Large intestine (tissue), 3 donors: Measurements from ENCODE around the gene OPN1MW3. TPM values are rescaled to one million over a fixed set of nuclear protein-coding genes. Genes with fewer than 3 reads are reported as not detected.

Experiments
- DNase-seq, 2 donors: peaks; one replicate each; pipeline versions ENCODE4 v3.0.0 to v3.0.0-alpha.2; 2013
- H3K27ac ChIP-seq: one replicate; pipeline ENCODE4 v1.5.1; 2013; ENCODE audit warnings: low read length
- H3K27me3 ChIP-seq: 2 replicates; pipeline ENCODE4 v1.6.1; 2013; ENCODE audit warnings: low read length; ENCODE audit not compliant: control insufficient read depth, insufficient read depth
- H3K36me3 ChIP-seq: 2 replicates; pipeline ENCODE4 v1.6.1; 2013; ENCODE audit warnings: low read length; ENCODE audit not compliant: control insufficient read depth, insufficient read depth
- H3K4me1 ChIP-seq: one replicate; pipeline ENCODE4 v1.6.1; 2013; ENCODE audit warnings: low read length; ENCODE audit not compliant: control insufficient read depth, insufficient read depth
- H3K4me3 ChIP-seq: one replicate; pipeline ENCODE4 v1.5.1; 2013; ENCODE audit warnings: low read length
- H3K9me3 ChIP-seq: one replicate; pipeline ENCODE4 v1.6.1; 2013; ENCODE audit warnings: mild to moderate bottlenecking, low read depth, low read length, moderate library complexity; ENCODE audit not compliant: control insufficient read depth
- WGBS: methylation state at CpG from one replicate; pipeline ENCODE4 v1.1.5; 2013; ENCODE audit warnings: low lambda C conversion rate; ENCODE audit not compliant: insufficient coverage; 5-methylcytosine and 5-hydroxymethylcytosine counted together
- polyA plus RNA-seq: library from polyadenylated mRNA; unstranded; fragments of 120-200 nt; gene quantifications from one replicate; pipeline ENCODE4 v1.2.1, GENCODE V29; 2013

The OPN1MW3 gene
- polyA plus RNA-seq, 1 donor: not detected

GRCh38 chrX:154310616-154311536, 53.5 kb downstream of the OPN1MW3 start:
- H3K27me3 ChIP-seq: no peaks in the 10 kb centered on the region
- no peak for DNase-seq
- no CpG with 5 or more reads among the region's 19 CpGs for whole genome bisulfite sequencing
- H3K36me3 ChIP-seq: no peaks in the 10 kb centered on the region
- H3K4me3 ChIP-seq: no peak overlapping the region
- no peaks in the 10 kb centered on the region for H3K9me3 ChIP-seq
- H3K27ac ChIP-seq: no peak overlapping the region
- H3K4me1 ChIP-seq: no peaks in the 10 kb centered on the region

- WGBS: no CpG with 5 or more reads among the region's 7 CpGs
These were observed 54.7 kb downstream of the OPN1MW3 start for GRCh38 chrX:154312116-154312515.

GRCh38 chrX:154313147-154313546, 55.8 kb downstream of the OPN1MW3 start:
- Histone ChIP-seq H3K27me3 (no peaks in the 10 kb centered on the region), H3K9me3 (no peaks in the 10 kb centered on the region), H3K4me3 (no peak overlapping the region), H3K4me1 (no peaks in the 10 kb centered on the region), H3K36me3 (no peaks in the 10 kb centered on the region), H3K27ac (no peak overlapping the region)
- DNase-seq: no peak
- WGBS: no CpG with 5 or more reads among the region's 5 CpGs

More at GRCh38 chrX:154312116-154312515, 54.7 kb downstream of the OPN1MW3 start:
- H3K27me3 ChIP-seq: no peaks in the 10 kb centered on the region
- H3K36me3 ChIP-seq: no peaks in the 10 kb centered on the region
- H3K4me1 ChIP-seq: no peaks in the 10 kb centered on the region
- H3K9me3 ChIP-seq: no peaks in the 10 kb centered on the region
- H3K4me3 ChIP-seq: no peak overlapping the region
- no peak overlapping the region for H3K27ac ChIP-seq
- DNase-seq: no peak

- WGBS: no CpG with 5 or more reads among the region's 3 CpGs
- Histone ChIP-seq H3K36me3 (no peaks in the 10 kb centered on the region), H3K9me3 (no peaks in the 10 kb centered on the region), H3K27ac (no peak overlapping the region), H3K4me3 (no peak overlapping the region), H3K27me3 (no peaks in the 10 kb centered on the region), H3K4me1 (no peaks in the 10 kb centered on the region)
- no peak for DNase-seq
These were observed 58.0 kb downstream of the OPN1MW3 start for GRCh38 chrX:154315416-154315815.

- no CpG with 5 or more reads among the region's 7 CpGs for WGBS
- Histone ChIP-seq H3K27me3 (no peaks in the 10 kb centered on the region), H3K9me3 (no peaks in the 10 kb centered on the region), H3K4me1 (no peaks in the 10 kb centered on the region), H3K36me3 (no peaks in the 10 kb centered on the region), H3K27ac (no peak overlapping the region), H3K4me3 (no peak overlapping the region)
- DNase-seq: no peak
These were observed 60.1 kb downstream of the OPN1MW3 start for GRCh38 chrX:154317391-154317995.

- no CpG with 5 or more reads among the region's 11 CpGs for WGBS
- Histone ChIP-seq H3K27me3 (peaks cover 5% of the 10 kb centered on the region), H3K27ac (no peak overlapping the region), H3K4me1 (no peaks in the 10 kb centered on the region), H3K9me3 (no peaks in the 10 kb centered on the region), H3K36me3 (no peaks in the 10 kb centered on the region), H3K4me3 (no peak overlapping the region)
- no peak for DNase-seq
These were observed 63.0 kb downstream of the OPN1MW3 start for GRCh38 chrX:154320406-154320805.

Other genes starting within 250 kb of the OPN1MW3 start
- gene IRAK1, start 237.7 kb upstream of the OPN1MW3 start, polyA plus RNA-seq: 53.8 TPM
- gene MECP2, start 159.9 kb upstream of the OPN1MW3 start, polyA plus RNA-seq: 19.4 TPM
- not detected for gene OPN1LW, start 113.3 kb upstream of the OPN1MW3 start, polyA plus RNA-seq
- not detected for gene OPN1MW, start 75.0 kb upstream of the OPN1MW3 start, polyA plus RNA-seq
- gene OPN1MW2, start 37.8 kb upstream of the OPN1MW3 start, polyA plus RNA-seq: not detected
- gene TEX28, start 37.5 kb downstream of the OPN1MW3 start, polyA plus RNA-seq: not detected
- 0.19 TPM for gene TKTL1, start 38.2 kb downstream of the OPN1MW3 start, polyA plus RNA-seq
- 468 TPM for gene FLNA, start 117.1 kb downstream of the OPN1MW3 start, polyA plus RNA-seq
- 50.1 TPM for gene EMD, start 121.7 kb downstream of the OPN1MW3 start, polyA plus RNA-seq
- gene RPL10, start 140.8 kb downstream of the OPN1MW3 start, polyA plus RNA-seq: 5,173 TPM
- gene DNASE1L1, start 151.7 kb downstream of the OPN1MW3 start, polyA plus RNA-seq: 26.2 TPM
- 47.4 TPM for gene TAFAZZIN, start 154.0 kb downstream of the OPN1MW3 start, polyA plus RNA-seq
- gene ATP6AP1, start 171.1 kb downstream of the OPN1MW3 start, polyA plus RNA-seq: 137 TPM
- 108 TPM for gene GDI1, start 179.6 kb downstream of the OPN1MW3 start, polyA plus RNA-seq
- 71.3 TPM for gene FAM50A, start 186.6 kb downstream of the OPN1MW3 start, polyA plus RNA-seq
- 37.2 TPM for gene PLXNA3, start 200.7 kb downstream of the OPN1MW3 start, polyA plus RNA-seq
- 25.4 TPM for gene LAGE3, start 221.7 kb downstream of the OPN1MW3 start, polyA plus RNA-seq
- gene UBL4A, start 229.0 kb downstream of the OPN1MW3 start, polyA plus RNA-seq: 25.6 TPM
- gene SLC10A3, start 233.0 kb downstream of the OPN1MW3 start, polyA plus RNA-seq: 21.1 TPM